ENCODE results near the gene ARSG.
"Not testable (repeated sequence)": the region's sequence is repeated elsewhere in the genome, so short reads cannot be mapped to it uniquely, and the experiment has no call there.

ARSG gene

GRCh38 chr17:68307443-68307842 is 16.1 kb downstream of the ARSG start:
- DNase-seq, result no peak

DNA sequence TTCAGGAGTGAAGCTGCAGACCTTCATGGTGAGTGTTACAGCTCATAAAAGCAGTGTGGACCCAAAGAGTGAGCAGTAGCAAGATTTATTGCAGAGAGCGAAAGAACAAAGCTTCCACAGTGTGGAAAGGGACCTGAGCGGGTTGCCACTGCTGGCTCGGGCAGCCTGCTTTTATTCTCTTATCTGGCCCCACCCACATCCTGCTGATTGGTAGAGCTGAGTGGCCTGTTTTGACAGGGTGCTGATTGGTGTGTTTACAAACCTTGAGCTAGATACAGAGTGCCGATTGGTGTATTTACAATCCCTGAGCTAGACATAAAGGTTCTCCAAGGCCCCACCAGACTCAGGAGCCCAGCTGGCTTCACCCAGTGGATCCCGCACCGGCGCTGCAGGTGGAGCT is 17.2 kb downstream of the ARSG start:
- DNase-seq, result not testable (repeated sequence)

GRCh38 chr17:68309066-68309670 is 17.9 kb downstream of the ARSG start:
- not testable (repeated sequence) for DNase-seq

DNA sequence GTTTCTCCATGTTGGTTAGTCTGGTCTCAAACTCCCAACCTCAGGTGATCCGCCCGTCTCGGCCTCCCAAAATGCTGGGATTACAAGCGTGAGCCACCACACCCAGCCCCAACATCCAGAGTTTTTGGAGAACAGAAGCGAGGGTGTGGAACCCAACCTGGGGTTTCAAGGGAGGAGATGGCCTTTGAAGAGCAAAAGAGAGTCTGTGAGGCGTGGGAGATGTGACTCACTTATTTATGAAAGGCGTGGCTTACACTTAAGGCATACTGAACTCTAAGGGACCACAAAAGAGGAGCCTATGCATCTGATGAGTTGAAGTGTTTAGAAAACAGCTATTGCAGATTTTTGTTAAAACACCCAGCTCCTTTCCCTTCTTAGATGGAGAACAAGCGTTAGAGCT is 18.9 kb downstream of the ARSG start:
- DNase-seq, result no peak

GRCh38 chr17:68314916-68315535 is 23.7 kb downstream of the ARSG start:
- DNase-seq, result no peak

DNA sequence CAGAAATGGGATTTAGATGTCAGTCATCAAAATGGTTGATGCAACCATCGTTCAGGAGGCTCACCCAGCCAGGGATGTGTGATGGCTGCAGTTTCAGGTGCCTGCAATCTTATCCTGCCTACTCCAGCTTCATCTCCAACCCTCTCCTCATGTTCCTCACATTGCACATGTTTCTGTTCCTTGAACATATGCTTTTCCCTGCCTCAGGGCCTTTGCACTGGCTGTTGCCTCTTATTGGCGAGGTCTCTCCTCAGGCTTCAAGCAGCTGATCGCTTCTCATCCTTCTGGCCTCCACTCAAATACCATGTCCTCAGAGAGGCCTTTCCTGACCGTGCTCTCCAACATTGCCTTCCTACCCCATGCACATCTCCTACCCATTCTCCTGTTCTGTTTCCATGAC is 24.6 kb downstream of the ARSG start:
- no peak for DNase-seq

DNA sequence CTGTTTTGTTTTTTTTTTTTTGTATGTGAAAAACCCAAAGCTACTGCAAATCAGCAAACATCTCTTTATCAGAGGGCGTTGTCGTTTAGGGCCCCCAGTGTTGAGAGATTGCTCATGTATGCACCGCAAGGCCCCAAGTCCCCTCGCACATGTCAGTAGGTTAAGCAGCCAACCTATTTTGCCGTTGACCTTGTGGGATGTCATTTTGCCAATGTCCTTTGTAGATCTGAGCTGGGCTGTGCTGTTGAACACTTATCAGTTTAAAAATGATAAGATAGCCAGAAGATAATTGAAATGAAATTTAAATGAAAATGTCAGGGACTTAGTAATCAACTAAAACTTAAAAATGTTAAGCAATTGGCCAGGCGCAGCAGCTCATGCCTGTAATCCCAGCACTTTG is 26.2 kb downstream of the ARSG start:
- no peak for DNase-seq

DNA sequence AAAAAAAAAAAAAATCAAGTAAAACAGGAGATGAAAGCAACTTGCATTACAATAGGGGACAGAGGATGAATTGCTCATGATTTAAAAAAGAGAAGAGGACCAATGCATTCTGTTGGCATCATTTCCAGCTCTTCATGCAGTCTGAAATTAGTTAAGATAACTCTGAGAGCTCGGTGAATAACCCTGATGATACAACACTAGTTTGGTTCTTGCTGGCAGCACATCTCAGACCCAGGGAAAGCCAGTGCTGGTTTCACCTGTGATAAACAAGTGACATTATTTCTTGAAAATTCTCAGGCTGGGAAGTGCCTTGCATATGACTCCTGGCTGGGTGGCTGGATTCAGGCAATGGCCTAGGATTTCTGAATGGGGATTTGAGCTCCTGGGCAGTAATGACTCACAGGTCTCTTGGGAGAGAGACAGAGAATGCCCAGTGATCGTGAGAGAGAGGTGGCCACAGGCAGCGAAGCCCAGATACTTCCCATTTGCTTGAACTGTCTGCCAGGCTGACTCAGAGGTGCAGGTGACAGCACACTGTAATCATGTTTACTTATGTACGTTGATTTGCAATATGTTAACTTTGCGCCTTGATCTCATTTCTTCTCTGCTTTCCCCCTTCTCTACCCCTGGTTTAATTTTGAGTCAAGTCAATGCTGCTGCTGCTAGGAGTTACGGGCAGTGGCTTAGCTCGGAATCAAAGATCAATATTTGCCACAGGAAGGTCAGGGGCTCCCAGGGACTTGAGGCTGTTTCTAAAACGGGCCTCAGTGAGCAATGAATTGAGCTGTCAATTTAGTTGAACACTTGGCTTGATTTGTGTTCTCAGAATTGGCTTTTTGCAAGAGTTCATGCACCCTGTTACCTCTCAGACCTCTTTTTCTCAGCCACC is 27.1 kb downstream of the ARSG start:
- DNase-seq, result no peak

- DNase-seq, result no peak
Measured at GRCh38 chr17:68319410-68320162, 28.3 kb downstream of the ARSG start.

DNA sequence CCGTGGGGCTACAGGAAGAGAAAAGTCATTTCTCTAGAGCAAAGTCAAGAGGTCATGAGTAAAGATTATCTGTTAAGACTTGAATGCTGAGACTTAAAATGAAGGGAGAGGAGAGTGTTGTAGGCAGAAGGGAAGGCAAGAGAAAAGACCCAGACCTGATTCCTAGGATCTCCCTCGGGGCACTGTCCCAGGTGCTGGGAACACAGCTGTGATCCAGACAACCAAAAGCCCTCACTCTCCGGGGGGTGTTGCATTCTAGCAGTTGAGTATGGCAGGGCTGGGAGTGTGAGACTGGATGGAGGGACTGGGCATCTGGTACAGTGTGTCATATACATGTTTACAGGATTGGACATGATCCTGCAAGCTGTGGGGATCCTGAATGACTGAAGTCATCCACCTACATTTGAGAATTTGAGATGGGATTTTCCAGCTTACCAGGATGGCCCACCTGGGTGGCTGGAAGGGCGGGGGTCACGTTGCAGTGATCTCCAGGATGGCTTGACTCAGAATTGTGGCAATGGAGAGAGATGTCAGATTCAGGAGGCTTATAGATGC is 29.1 kb downstream of the ARSG start:
- no peak for DNase-seq

- DNase-seq, result no peak
Measured at GRCh38 chr17:68320943-68321555, 29.8 kb downstream of the ARSG start.

DNA sequence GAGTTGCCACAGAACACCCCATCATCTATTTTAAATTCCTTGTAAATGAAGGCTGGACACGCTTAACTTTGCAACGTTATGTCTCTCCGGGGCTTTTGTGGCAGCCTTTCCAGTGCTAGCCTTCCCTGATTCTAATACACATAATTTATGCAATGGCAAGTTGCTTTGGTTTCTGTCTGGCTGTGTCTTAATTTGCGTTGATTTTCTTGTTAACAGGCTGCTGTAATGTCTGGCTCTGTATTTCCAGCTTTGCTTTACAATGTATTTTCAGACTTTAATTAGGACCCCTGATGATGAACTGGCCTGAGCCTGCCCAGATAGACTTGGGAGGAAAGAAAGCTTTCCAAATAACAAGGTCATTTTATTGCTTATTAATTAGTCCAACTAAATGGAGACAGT is 30.3 kb downstream of the ARSG start:
- no peak for DNase-seq

GRCh38 chr17:68322630-68323029 is 31.3 kb downstream of the ARSG start:
- no peak for DNase-seq

DNA sequence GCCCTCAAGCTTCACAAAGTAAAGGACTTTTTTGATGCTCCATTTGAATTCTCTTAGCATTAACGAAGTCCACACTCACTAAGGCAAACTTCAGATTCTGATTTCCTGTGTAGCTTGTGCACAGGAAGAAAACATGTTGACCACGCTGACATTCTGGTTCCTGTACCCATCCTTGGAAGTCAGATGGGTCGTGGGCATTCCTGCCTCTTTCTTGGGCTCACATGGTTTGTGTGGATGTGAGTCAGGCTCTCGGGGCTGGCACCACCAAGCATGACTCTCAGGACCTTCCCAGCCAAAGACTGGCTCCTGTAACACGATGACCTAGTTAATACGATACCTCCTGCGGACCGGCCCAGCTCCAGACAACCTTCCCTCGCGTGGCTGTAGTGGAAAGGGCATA is 32.8 kb downstream of the ARSG start:
- DNase-seq, result no peak

- no peak for DNase-seq
Measured at GRCh38 chr17:68324654-68325336, 33.5 kb downstream of the ARSG start.

GRCh38 chr17:68325961-68326360 is 34.7 kb downstream of the ARSG start:
- no peak for DNase-seq

GRCh38 chr17:68326681-68327080 is 35.4 kb downstream of the ARSG start:
- no peak for DNase-seq

DNA sequence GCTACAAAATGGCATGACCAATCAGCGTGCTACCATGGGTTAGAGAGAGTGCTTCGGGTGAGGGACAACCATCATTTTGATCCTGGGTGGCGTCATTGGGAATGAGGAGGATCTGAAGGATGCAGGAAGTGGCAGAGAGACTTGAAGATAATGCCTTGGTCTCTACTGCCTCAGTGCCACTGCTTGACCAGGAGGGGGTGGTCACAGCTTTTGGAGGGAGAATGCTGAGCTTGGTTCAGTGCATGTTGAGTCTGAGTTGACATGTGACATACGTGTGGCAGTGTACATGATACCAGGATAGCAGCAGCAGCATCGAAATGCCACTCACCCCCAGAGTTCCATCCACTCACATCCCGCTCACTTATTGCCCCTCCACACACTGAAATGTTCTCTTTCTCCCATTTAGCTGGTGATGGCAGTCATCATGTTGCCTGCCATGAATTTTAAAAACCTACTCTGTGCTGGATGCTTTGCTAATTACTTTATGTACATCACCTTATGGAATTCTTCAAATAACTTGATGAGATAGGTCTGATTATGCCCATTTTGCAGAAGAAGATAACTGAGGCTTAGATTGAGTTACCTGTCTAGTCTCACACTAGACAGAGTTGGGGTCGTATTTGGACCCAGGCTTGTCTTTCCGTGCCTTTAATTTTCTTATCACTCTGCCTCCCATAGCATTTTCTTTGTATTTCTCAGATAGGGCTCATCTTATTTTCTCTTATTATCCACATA is 36.7 kb downstream of the ARSG start:
- DNase-seq, result no peak

DNA sequence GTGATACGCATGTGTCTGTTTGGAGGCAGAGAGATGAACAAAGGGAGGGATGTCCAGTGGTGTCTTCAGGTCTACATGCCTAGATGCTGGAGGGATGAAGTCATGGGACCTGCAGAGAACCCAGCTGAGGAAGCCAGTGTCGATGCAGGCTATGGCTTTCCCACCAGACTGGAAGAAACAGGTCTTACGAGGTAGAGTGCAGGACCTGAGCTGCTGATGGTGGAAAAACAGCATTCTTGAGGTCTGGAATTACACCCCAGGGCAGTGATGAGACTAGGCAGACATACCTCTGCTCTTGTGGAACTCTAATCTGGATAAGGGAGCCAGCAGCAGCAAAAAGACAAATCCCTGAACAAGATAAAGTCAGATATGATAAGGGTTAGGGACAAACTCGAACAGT is 37.4 kb downstream of the ARSG start:
- no peak for DNase-seq

DNA sequence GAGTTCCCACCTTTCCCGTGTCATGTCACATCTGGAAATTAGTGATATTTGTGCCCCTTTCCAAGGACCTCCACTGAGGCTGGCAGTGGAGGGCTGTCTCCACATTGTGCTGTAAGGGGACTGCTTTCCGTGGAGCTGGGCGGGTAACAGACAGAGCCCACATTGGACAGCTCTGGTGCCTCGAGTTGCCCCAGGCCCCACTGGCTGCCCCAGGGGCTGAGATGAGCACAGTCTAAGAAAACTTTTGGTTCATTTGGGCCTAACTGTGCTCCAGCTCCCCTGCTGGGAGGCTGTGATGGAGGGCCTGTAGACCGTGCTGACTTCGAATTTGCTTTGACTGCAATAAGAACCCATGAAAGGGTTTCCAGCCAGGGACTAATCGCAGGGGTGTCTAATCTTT is 38.0 kb downstream of the ARSG start:
- no peak for DNase-seq

DNA sequence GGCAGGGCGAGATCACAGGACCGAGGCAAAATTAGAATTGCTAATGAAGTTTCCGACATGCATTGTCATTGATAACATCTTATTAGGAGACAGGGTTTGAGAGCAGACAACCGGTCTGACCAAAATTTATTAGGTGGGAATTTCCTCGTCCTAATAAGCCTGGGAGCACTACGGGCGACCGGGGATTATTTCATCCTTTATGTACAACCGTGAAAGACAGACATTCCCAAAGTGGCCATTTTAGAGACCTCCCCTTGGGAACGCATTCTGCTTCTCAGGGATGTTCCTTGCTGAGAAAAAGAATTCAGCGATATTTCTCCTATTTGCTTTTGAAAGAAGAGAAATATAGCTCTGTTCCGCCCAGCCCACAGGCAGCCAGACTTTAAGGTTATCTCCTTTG is 40.6 kb downstream of the ARSG start:
- not testable (repeated sequence) for DNase-seq

Measured in NCI-H1105 treated with DMSO at 0.1 percent for 48 hours (cell line).